Measurements from ENCODE around the gene RASGRF1.

The RASGRF1 gene

GRCh38 chr15:78993931-78994530, 96.5 kb downstream of the RASGRF1 start:
- Histone ChIP-seq H3K36me3 (ENCODE audit: insufficient read depth, insufficient read length, low read length) (no peaks in the 10 kb centered on the region), H3K9ac (ENCODE audit: insufficient read length, low read depth) (no peak overlapping the region), H3K4me1 (ENCODE audit: insufficient read depth, insufficient read length) (peaks cover 13% of the 10 kb centered on the region), H3K4me3 (ENCODE audit: insufficient read length, low read depth) (no peak overlapping the region), H3K9me3 (ENCODE audit: insufficient read depth, low read length) (no peaks in the 10 kb centered on the region), H3K27me3 (ENCODE audit: insufficient read depth, insufficient read length) (peaks cover 5% of the 10 kb centered on the region)
- no peak for TF ChIP-seq YY1 (IDR thresholded peaks at IDR 0.05; ENCODE audit: insufficient read depth, insufficient read length)
- no peak for TF ChIP-seq ZNF274 (IDR thresholded peaks at IDR 0.05; ENCODE audit: low read depth, low read length)
- no peak for TF ChIP-seq SUZ12 (IDR thresholded peaks at IDR 0.05; ENCODE audit: extremely low read depth, insufficient read depth, insufficient read length)
- DNase-seq (ENCODE audit: low read depth, low spot score), result no peak

DNA sequence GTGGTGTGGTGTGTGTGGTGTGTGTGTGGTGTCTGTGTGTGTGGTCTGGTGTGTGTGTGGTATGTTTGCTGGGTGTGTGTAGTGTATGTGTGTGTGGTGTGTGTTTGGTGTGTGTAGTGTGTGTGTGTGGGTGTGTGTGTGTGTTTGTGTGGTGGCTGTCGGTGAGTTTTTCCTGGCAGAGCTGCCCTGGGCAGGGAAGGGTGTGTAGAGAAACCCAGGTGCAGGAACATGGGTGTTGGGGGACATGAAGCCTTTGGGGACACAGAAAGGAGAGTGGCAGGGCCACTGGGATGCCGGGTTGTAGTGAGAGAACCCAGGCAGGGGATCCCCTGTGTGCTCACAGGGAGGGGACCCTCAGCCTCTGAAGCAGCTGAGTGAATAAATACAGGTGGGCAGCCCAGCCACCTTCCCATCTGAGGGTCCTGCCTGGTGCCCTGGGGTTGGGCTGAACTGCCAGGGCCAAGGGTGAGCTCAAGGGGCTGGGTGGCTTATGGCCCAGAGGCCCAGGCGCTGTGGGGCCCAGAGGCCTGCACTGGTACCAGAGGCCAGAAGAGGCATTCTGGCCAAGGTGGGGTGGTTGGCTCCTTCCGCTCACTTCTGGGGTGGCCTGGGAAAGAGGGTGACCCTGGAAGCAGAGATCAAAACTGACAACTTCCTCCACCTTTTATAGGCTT, 97.2 kb downstream of the RASGRF1 start:
- Histone ChIP-seq H3K4me1 (ENCODE audit: insufficient read depth, insufficient read length) (peaks cover 13% of the 10 kb centered on the region), H3K36me3 (ENCODE audit: insufficient read depth, insufficient read length, low read length) (no peaks in the 10 kb centered on the region), H3K4me3 (ENCODE audit: insufficient read length, low read depth) (no peak overlapping the region), H3K9me3 (ENCODE audit: insufficient read depth, low read length) (no peaks in the 10 kb centered on the region), H3K9ac (ENCODE audit: insufficient read length, low read depth) (no peak overlapping the region), H3K27me3 (ENCODE audit: insufficient read depth, insufficient read length) (peaks cover 5% of the 10 kb centered on the region)
- TF ChIP-seq YY1 (IDR thresholded peaks at IDR 0.05; ENCODE audit: insufficient read depth, insufficient read length) (no peak), SUZ12 (IDR thresholded peaks at IDR 0.05; ENCODE audit: extremely low read depth, insufficient read depth, insufficient read length) (no peak), ZNF274 (IDR thresholded peaks at IDR 0.05; ENCODE audit: low read depth, low read length) (no peak)
- no peak for DNase-seq (ENCODE audit: low read depth, low spot score)

DNA sequence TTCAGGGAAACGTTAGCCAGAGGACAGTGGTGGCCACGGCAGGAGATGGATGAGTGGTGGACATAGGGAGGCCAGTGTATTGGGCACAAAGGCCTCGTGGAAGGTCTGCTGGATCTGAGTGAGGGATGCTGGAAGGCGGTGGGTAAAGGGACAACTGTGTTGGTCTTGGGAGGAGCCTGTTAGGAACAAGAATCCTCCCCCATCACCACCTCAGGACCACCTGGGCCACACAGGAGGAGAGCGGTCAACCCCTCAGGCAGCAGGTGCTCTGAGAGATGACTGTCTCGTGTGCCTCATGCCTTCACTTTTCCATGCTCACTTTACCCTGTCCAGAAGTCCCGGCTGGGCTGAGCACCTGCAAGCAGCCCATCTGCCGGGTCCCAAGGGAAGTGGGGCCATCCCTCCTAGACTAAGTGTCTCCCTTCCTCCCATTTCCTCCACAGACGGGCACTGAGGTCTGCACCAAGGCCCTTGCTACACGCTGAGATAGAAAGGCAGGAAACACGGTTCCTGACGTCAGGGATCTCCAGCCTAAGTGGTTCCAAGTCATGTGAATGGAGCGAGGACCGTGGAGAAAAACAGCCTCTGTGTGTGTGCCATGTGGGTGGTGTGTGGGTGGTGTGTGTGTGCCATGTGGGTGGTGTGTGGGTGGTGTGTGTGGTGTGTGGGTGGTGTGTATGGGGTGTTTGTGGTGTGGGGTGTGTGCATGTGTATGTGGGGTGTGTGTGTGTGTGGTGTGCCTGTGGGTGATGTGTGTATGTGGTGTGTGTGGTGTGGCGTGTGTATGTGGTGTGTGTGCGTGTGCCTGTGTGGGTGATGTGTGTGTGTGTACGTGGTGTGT, 97.9 kb downstream of the RASGRF1 start:
- H3K4me3 ChIP-seq (ENCODE audit: insufficient read length, low read depth), result no peak overlapping the region
- TF ChIP-seq YY1 (IDR thresholded peaks at IDR 0.05; ENCODE audit: insufficient read depth, insufficient read length) (no peak), ZNF274 (IDR thresholded peaks at IDR 0.05; ENCODE audit: low read depth, low read length) (no peak), SUZ12 (IDR thresholded peaks at IDR 0.05; ENCODE audit: extremely low read depth, insufficient read depth, insufficient read length) (no peak)
- peaks cover 5% of the 10 kb centered on the region for H3K27me3 ChIP-seq (ENCODE audit: insufficient read depth, insufficient read length)
- no peak overlapping the region for H3K9ac ChIP-seq (ENCODE audit: insufficient read length, low read depth)
- H3K9me3 ChIP-seq (ENCODE audit: insufficient read depth, low read length), result no peaks in the 10 kb centered on the region
- peaks cover 13% of the 10 kb centered on the region for H3K4me1 ChIP-seq (ENCODE audit: insufficient read depth, insufficient read length)
- H3K36me3 ChIP-seq (ENCODE audit: insufficient read depth, insufficient read length, low read length), result no peaks in the 10 kb centered on the region
- DNase-seq (ENCODE audit: low read depth, low spot score), result no peak

- Histone ChIP-seq H3K4me3 (ENCODE audit: insufficient read length, low read depth) (no peak overlapping the region), H3K36me3 (ENCODE audit: insufficient read depth, insufficient read length, low read length) (no peaks in the 10 kb centered on the region), H3K4me1 (ENCODE audit: insufficient read depth, insufficient read length) (peaks cover 11% of the 10 kb centered on the region), H3K9me3 (ENCODE audit: insufficient read depth, low read length) (no peaks in the 10 kb centered on the region), H3K27me3 (ENCODE audit: insufficient read depth, insufficient read length) (peaks cover 5% of the 10 kb centered on the region), H3K9ac (ENCODE audit: insufficient read length, low read depth) (no peak overlapping the region)
- no peak for TF ChIP-seq YY1 (IDR thresholded peaks at IDR 0.05; ENCODE audit: insufficient read depth, insufficient read length)
- TF ChIP-seq SUZ12 (IDR thresholded peaks at IDR 0.05; ENCODE audit: extremely low read depth, insufficient read depth, insufficient read length), result no peak
- no peak for TF ChIP-seq ZNF274 (IDR thresholded peaks at IDR 0.05; ENCODE audit: low read depth, low read length)
- DNase-seq (ENCODE audit: low read depth, low spot score), result no peak
Observed at GRCh38 chr15:78991879-78992278, 98.7 kb downstream of the RASGRF1 start.

DNA sequence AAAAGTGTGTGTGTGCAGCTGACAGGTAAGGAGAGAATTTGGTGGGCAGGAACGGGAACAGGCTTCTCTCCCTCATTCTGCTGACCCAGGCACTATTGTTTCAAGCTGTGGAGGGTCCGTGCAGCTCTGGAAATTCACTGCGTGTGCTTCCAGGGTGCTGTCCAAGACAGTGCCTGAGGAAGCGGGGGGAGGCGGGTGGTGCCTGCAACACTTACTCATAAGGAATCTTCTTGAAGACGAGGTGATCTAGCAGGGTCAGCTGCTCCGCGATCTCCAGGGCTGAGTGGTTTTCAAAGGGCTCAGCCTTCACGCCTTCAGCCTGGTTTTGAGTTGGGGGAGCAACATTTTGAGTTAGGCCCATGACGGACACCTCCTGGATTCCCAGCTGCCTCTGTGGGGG, 99.1 kb downstream of the RASGRF1 start:
- no peak for DNase-seq (ENCODE audit: low read depth, low spot score)
- H3K27me3 ChIP-seq (ENCODE audit: insufficient read depth, insufficient read length), result peaks cover 5% of the 10 kb centered on the region
- TF ChIP-seq YY1 (IDR thresholded peaks at IDR 0.05; ENCODE audit: insufficient read depth, insufficient read length) (no peak), SUZ12 (IDR thresholded peaks at IDR 0.05; ENCODE audit: extremely low read depth, insufficient read depth, insufficient read length) (no peak)
- peaks cover 8% of the 10 kb centered on the region for H3K4me1 ChIP-seq (ENCODE audit: insufficient read depth, insufficient read length)
- H3K9me3 ChIP-seq (ENCODE audit: insufficient read depth, low read length), result no peaks in the 10 kb centered on the region
- H3K4me3 ChIP-seq (ENCODE audit: insufficient read length, low read depth), result no peak overlapping the region
- no peaks in the 10 kb centered on the region for H3K36me3 ChIP-seq (ENCODE audit: insufficient read depth, insufficient read length, low read length)
- H3K9ac ChIP-seq (ENCODE audit: insufficient read length, low read depth), result no peak overlapping the region

DNA sequence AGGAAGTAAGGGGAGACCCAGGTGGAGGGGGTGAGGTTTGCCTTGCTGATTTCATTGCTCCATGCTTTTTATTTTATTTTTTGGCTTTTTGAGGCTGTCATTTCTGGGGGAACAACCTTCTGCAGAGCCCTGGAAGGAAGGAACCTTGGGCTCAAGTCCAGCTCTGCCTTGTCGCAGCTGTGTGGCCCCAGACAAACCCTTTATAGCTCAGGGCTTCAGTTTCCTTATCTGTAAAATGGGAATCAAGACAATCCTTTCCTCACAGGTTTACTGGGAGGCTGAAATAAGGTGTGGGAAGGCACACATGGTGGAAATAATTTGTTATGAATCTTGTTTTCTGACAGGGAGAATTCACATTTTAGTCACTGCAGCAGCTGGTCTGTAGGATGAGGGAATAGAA, 100.3 kb downstream of the RASGRF1 start:
- Histone ChIP-seq H3K4me1 (ENCODE audit: insufficient read depth, insufficient read length) (no peaks in the 10 kb centered on the region), H3K4me3 (ENCODE audit: insufficient read length, low read depth) (no peak overlapping the region), H3K9me3 (ENCODE audit: insufficient read depth, low read length) (no peaks in the 10 kb centered on the region), H3K27me3 (ENCODE audit: insufficient read depth, insufficient read length) (peaks cover 5% of the 10 kb centered on the region), H3K9ac (ENCODE audit: insufficient read length, low read depth) (no peak overlapping the region), H3K36me3 (ENCODE audit: insufficient read depth, insufficient read length, low read length) (no peaks in the 10 kb centered on the region)
- TF ChIP-seq ZNF274 (IDR thresholded peaks at IDR 0.05; ENCODE audit: low read depth, low read length) (no peak), YY1 (IDR thresholded peaks at IDR 0.05; ENCODE audit: insufficient read depth, insufficient read length) (no peak)
- no peak for DNase-seq (ENCODE audit: low read depth, low spot score)

DNA sequence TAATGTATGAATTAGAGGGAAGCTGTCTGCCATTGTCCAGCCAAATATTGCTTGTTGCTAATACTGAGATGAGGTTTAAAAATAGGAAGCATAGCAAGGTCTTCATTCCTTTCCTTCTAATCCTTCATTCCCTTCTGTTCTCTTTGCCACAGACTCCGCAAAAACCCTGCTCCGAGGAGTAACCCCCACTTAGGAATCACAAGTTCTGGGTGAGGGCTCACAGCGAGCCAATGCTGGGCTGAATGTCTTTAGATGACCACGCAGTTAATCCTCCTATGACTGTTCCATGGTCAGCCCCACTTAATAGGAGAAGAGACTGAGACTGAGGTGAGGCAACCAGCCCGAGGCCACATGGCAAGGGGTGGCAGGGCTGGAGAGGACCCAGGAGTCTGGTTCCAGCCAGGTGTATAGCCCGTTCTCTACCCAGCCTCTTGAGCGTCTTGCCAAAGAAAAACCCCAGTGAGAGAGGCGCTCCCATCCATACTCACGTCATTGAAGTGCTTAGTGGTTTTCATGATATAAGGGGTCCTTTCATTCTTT, 100.8 kb downstream of the RASGRF1 start:
- TF ChIP-seq YY1 (IDR thresholded peaks at IDR 0.05; ENCODE audit: insufficient read depth, insufficient read length) (no peak), ZNF274 (IDR thresholded peaks at IDR 0.05; ENCODE audit: low read depth, low read length) (no peak), SUZ12 (IDR thresholded peaks at IDR 0.05; ENCODE audit: extremely low read depth, insufficient read depth, insufficient read length) (no peak)
- Histone ChIP-seq H3K9me3 (ENCODE audit: insufficient read depth, low read length) (no peaks in the 10 kb centered on the region), H3K36me3 (ENCODE audit: insufficient read depth, insufficient read length, low read length) (no peaks in the 10 kb centered on the region), H3K4me1 (ENCODE audit: insufficient read depth, insufficient read length) (no peaks in the 10 kb centered on the region), H3K4me3 (ENCODE audit: insufficient read length, low read depth) (no peak overlapping the region), H3K9ac (ENCODE audit: insufficient read length, low read depth) (no peak overlapping the region), H3K27me3 (ENCODE audit: insufficient read depth, insufficient read length) (peaks cover 5% of the 10 kb centered on the region)
- DNase-seq (ENCODE audit: low read depth, low spot score), result no peak

All from NT2/D1 (cell line).